Measurements from ENCODE around the gene PPBP. TPM values are rescaled to one million over a fixed set of nuclear protein-coding genes. Genes with fewer than 3 reads are reported as not detected.

Gene PPBP
- total and polyA plus RNA-seq, 9 of the 15 experiments (the other 6 are each of a cell fraction or from before 2014, with no cell fraction given), result 0.17 to 0.55 (median 0.29) TPM; not detected in 4

- no peak for ATAC-seq
- Histone ChIP-seq H3K27me3 (ENCODE audit: control insufficient read depth in 2 of 2, insufficient read depth in 2 of 2, low read length in 2 of 2) (no peaks in the 10 kb centered on the region), H4K20me1 (replicated peaks; ENCODE audit: control insufficient read depth, insufficient read depth, low read length) (no peaks in the 10 kb centered on the region), H3K27ac (ENCODE audit: extremely low read depth, low read depth, low read length) (no peak overlapping the region), H3K9ac (ENCODE audit: insufficient read depth in 1 of 2, low read depth in 2 of 2, low read length in 2 of 2) (no peak overlapping the region), H3K9me1 (ENCODE audit: control insufficient read depth, insufficient read depth, low read length) (no peaks in the 10 kb centered on the region), H3K36me3 (ENCODE audit: control insufficient read depth, insufficient read depth, low read length) (no peaks in the 10 kb centered on the region), H3K4me3 (no peak overlapping the region), H2AFZ (ENCODE audit: low read depth, low read length) (no peak overlapping the region), H3K4me1 (replicated peaks in 1 of 2; ENCODE audit: control insufficient read depth in 2 of 2, insufficient read depth in 2 of 2, low read length in 2 of 2) (peaks cover 4 to 5% of the 10 kb centered on the region in 2 experiments; a peak in 4 of 5 replicates), H3K9me3 (replicated peaks; ENCODE audit: control insufficient read depth, insufficient read depth, low read depth, low read length) (no peaks in the 10 kb centered on the region), H3K4me2 (ENCODE audit: insufficient read depth, low read length) (no peak overlapping the region), H3K79me2 (ENCODE audit: control insufficient read depth, insufficient read depth, low read length) (no peaks in the 10 kb centered on the region)
- ChIA-PET CTCF (ENCODE audit: low intra/inter-chr PET ratio) (no interaction called here), POLR2A (no interaction called here)
- DNase-seq (ENCODE audit: extremely low read depth in 1 of 4, low spot score in 3 of 4), result no peak
- BruUV-seq (replicated peaks), result no TSS peak
- 41% methylated on average over 7 of the region's 7 CpGs for WGBS (ENCODE audit: insufficient coverage, low coverage, missing lambda C conversion rate)
- intact Hi-C loops (cut with micrococcal nuclease) (no loop called here), in situ Hi-C loops (cut with MboI) (no loop called here)
- no peak for FAIRE-seq
- TF ChIP-seq CCAR2 (IDR thresholded peaks at IDR 0.05; ENCODE audit: low read depth, low read length) (no peak), TBP (optimal IDR thresholded peaks at IDR 0.05; ENCODE audit: low read depth, low read length) (no peak), ZNF551 (CRISPR knock-in tag; IDR thresholded peaks at IDR 0.05) (no peak), MAFK (IDR thresholded peaks at IDR 0.05; ENCODE audit: low read length) (no peak), BACH1 (tag; IDR thresholded peaks at IDR 0.05) (no peak)
These were observed 38.8 kb downstream of the PPBP start for GRCh38 chr4:73948990-73949706.

- in situ Hi-C loops (cut with MboI), result no loop called here
- DNase-seq (ENCODE audit: extremely low read depth in 1 of 4, low spot score in 3 of 4) (no peak), FAIRE-seq (no peak), ATAC-seq (no peak)
- H3K27me3 ChIP-seq (ENCODE audit: control insufficient read depth in 2 of 2, insufficient read depth in 2 of 2, low read length in 2 of 2), result no peaks in the 10 kb centered on the region
- H4K20me1 ChIP-seq (replicated peaks; ENCODE audit: control insufficient read depth, insufficient read depth, low read length), result no peaks in the 10 kb centered on the region
- H2AFZ ChIP-seq (ENCODE audit: low read depth, low read length), result no peak overlapping the region
- 39% methylated on average over 1 of the region's 1 CpG for WGBS (ENCODE audit: insufficient coverage, low coverage, missing lambda C conversion rate)
- BruUV-seq (replicated peaks), result no TSS peak
- no peak overlapping the region for H3K4me3 ChIP-seq
- intact Hi-C loops (cut with micrococcal nuclease), result no loop called here
- H3K36me3 ChIP-seq (ENCODE audit: control insufficient read depth, insufficient read depth, low read length), result no peaks in the 10 kb centered on the region
- no peak overlapping the region for H3K27ac ChIP-seq (ENCODE audit: extremely low read depth, low read depth, low read length)
- ChIA-PET POLR2A (interaction anchor here (0.5 to 1.7 kb wide), 2 partner anchors 17 to 74 kb away, joined by 3 to 5 read pairs; no protein-coding TSS in a partner anchor), CTCF (ENCODE audit: low intra/inter-chr PET ratio) (no interaction called here)
- TF ChIP-seq CLOCK (CRISPR knock-in tag; IDR thresholded peaks at IDR 0.05; ENCODE audit: borderline replicate concordance) (no peak), C11orf30 (IDR thresholded peaks at IDR 0.05; ENCODE audit: low read depth) (peak; percentile 21; the same call in 1 of the 2 replicates), ZNF316 (IDR thresholded peaks at IDR 0.05) (peak; percentile 56; the same call in 1 of the 2 replicates)
- H3K4me1 ChIP-seq (replicated peaks in 1 of 2; ENCODE audit: control insufficient read depth in 2 of 2, insufficient read depth in 2 of 2, low read length in 2 of 2), result peaks cover 5 to 7% of the 10 kb centered on the region in 2 experiments; a peak in 4 of 5 replicates
- no peak overlapping the region for H3K9ac ChIP-seq (ENCODE audit: insufficient read depth in 1 of 2, low read depth in 2 of 2, low read length in 2 of 2)
- no peaks in the 10 kb centered on the region for H3K79me2 ChIP-seq (ENCODE audit: control insufficient read depth, insufficient read depth, low read length)
- no peaks in the 10 kb centered on the region for H3K9me3 ChIP-seq (replicated peaks; ENCODE audit: control insufficient read depth, insufficient read depth, low read depth, low read length)
- no peaks in the 10 kb centered on the region for H3K9me1 ChIP-seq (ENCODE audit: control insufficient read depth, insufficient read depth, low read length)
- H3K4me2 ChIP-seq (ENCODE audit: insufficient read depth, low read length), result no peak overlapping the region
These were observed 39.7 kb downstream of the PPBP start for GRCh38 chr4:73948291-73948690.

All from K562 (cell line).